ENCODE measurements around the gene ARHGAP15. TPM values are rescaled to one million over a fixed set of nuclear protein-coding genes. Genes with fewer than 3 reads are reported as not detected.

The ARHGAP15 gene
- total and polyA plus RNA-seq, 2 experiments from 2014 or later = 0.26 TPM; not detected in 1

GRCh38 chr2:143694335-143694734, 565.1 kb downstream of the ARHGAP15 start:
- no peak for ATAC-seq
- no peak for DNase-seq (ENCODE audit: low spot score)
- Histone ChIP-seq H3K79me2 (replicated peaks; ENCODE audit: insufficient read depth) (no peaks in the 10 kb centered on the region), H3K9me2 (ENCODE audit: insufficient read depth) (no peaks in the 10 kb centered on the region), H3K27ac (ENCODE audit: low read depth) (no peak overlapping the region), H3K4me3 (no peak overlapping the region), H3K36me3 (ENCODE audit: insufficient read depth) (no peaks in the 10 kb centered on the region), H3K4me1 (ENCODE audit: insufficient read depth) (peaks cover 35% of the 10 kb centered on the region), H3F3A (replicated peaks; ENCODE audit: low read depth) (no peaks in the 10 kb centered on the region), H4K20me1 (replicated peaks; ENCODE audit: insufficient read depth) (no peaks in the 10 kb centered on the region), H3K27me3 (ENCODE audit: insufficient read depth) (no peaks in the 10 kb centered on the region), H3K4me2 (no peak overlapping the region), H2AFZ (no peak overlapping the region)
- Mint-ChIP-seq H3K27ac (no peak overlapping the region), H3K36me3 (ENCODE audit: low read depth) (no peaks in the 10 kb centered on the region), H3K27me3 (ENCODE audit: insufficient read depth, low read depth, poor library complexity) (no peaks in the 10 kb centered on the region), H3K9me3 (no peaks in the 10 kb centered on the region), H3K4me1 (peaks cover 43% of the 10 kb centered on the region), H3K4me3 (no peak overlapping the region)
- no peak for TF ChIP-seq JUNB (IDR thresholded peaks at IDR 0.05; ENCODE audit: unreplicated experiment)
- TF ChIP-seq POLR2AphosphoS5 (IDR thresholded peaks at IDR 0.05; ENCODE audit: low read depth) = no peak
- no peak for TF ChIP-seq EZH2phosphoT487 (IDR thresholded peaks at IDR 0.05; ENCODE audit: unreplicated experiment)
- TF ChIP-seq REST (IDR thresholded peaks at IDR 0.05; ENCODE audit: unreplicated experiment) = no peak
- no peak for TF ChIP-seq STAT1 (IDR thresholded peaks at IDR 0.05; ENCODE audit: unreplicated experiment)
- TF ChIP-seq ZNF462 (CRISPR knock-in tag; IDR thresholded peaks at IDR 0.05) = no peak

Data from GM23338 (cell line).